HG02571 (cell line): ENCODE measurements around the gene FUZ.
A peak's percentile ranks its signal among the peaks of the same experiment; 100 is the strongest.

ENCODE experiments used
- ATAC-seq: cut with Tn5 transposase; IDR thresholded peaks from one replicate; pipeline ENCODE4 v1.9.1; 2021; ENCODE audit warnings: mild to moderate bottlenecking, moderate library complexity; ENCODE audit not compliant: unreplicated experiment

FUZ gene

DNA sequence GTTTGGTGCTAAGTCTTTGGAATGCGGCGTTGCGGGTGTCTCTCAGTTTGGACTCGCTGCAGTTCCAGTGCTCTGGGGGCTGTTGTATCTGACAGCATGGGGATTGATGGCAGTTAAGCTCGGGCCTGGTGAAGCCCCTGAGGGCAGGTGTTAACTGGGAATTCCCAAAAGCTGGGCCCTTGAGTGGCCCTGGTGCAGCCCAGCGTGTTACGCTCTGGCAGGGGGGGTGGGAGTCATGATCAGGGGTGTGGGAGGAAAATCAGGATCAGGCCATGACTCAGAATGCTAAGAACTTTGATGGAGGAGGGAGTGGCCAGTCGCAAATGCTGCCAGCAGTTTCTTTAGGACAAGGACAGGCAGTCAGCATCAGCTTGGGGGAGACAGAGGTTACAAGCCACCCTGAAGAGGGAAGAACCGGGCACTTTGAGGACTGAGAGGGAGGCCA lies 26.7 kb downstream of the FUZ start:
- ATAC-seq, result no peak

DNA sequence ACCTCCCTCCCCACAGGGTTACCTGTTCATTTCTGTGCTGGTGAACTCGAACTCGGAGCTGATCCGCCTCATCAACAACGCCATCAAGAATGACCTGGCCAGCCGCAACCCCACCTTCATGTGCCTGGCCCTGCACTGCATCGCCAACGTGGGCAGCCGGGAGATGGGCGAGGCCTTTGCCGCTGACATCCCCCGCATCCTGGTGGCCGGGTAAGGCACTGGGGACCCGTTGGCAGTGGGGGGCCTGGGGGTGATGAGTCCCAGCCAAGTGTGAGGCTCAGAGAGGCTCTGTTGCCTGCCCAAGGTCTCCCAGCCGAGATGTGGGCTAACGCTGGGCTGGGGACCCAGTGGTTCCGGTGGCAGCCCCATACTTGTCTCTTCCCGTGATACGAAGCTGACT lies 30.6 kb downstream of the FUZ start:
- no peak for ATAC-seq

DNA sequence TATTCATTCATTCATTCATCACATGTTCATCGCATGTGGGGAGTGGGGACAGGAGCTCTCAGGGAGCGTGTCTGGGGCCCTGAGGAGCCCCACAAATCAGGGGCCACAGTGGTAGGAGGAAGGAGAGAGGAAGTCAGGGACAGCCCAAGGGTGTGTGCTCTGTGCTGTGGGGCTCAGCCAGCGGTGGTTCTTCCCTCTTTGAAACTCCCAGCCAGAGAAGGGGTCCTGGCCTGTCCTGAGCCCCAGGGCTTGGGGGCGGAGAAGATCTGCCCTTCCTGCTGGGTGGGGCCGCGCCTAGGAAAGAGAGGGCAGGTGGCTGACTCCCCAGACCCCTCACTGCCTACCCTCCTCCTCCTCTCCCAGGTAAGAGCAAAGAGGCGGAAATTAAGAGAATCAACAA lies 31.7 kb downstream of the FUZ start:
- ATAC-seq, result no peak

DNA sequence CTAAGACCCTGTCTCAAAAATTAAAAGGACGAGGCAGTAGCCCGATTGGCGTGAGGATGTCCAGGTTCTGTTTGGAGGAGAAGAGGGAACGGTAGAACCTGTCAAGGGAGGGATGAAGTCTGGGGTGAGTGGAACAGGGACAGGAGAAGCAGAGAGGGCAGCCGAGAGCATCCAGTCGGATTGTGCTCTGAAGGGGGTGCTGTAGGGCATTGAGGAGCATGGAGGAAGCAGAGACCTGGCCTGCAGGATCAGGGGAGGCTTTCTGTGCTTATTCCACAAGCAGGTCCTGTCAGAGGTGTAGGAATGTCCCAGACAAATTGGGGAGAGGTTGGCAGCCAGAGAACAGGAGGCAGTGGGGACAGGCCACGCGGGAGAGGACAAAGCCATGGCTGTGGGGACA lies 32.2 kb downstream of the FUZ start:
- ATAC-seq, result no peak

DNA sequence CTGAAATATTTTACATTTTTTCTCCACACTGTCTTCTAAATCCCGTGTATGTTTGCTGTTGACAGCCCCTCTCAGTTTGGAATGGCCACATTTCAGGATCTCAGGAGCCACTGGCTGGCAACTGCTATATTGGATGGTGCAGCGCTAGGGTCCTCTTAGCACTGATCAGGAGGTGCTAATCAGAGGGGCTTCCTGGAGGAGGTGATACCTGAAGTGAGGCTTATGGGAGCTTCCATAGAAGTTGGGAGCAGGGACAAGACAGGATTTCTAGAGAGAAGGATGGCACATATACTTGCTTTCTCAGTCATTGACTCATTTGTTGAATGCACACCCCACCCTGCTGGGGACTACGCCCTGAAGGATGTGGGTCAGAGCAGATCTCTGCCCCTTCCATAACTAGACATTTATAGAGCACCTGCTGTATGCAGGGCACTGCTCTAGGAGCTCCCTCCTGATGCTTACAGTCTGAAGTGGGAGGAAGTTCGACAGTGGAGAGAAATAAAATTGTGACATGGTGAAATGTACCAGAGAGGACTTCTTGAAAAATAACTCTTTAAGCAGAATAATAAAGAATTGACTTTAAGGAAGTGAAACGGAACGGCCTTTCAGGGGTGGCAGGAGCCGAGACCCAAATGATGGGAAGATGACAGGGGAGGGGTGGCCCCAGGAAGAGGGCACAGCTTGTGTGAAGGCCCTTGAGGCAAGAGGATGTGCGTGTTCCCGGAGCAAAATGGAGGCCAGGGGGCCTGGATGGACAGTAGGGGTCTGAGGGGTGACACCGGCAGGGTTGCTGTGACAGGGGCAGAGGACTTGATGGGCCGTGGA lies 33.1 kb downstream of the FUZ start:
- no peak for ATAC-seq

DNA sequence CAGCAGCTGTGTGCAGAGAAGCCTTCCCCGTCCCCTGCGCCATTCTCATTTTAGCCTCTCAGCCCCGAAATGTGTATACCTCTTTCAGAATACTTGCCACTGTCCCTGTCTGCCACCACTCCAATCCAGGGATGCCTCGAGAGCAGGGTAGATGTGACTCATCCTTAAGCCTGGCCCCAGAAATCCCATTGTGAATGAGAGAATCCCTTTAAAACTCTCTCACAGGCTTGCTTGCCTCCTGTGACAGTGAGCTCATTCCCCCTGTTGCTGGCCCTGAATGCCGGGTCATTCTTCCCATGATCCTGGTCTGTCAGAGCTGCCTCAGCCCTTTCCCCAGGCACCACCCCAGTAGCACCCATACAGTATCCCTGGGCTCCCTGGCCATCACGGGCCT lies 36.7 kb downstream of the FUZ start:
- ATAC-seq, result no peak

DNA sequence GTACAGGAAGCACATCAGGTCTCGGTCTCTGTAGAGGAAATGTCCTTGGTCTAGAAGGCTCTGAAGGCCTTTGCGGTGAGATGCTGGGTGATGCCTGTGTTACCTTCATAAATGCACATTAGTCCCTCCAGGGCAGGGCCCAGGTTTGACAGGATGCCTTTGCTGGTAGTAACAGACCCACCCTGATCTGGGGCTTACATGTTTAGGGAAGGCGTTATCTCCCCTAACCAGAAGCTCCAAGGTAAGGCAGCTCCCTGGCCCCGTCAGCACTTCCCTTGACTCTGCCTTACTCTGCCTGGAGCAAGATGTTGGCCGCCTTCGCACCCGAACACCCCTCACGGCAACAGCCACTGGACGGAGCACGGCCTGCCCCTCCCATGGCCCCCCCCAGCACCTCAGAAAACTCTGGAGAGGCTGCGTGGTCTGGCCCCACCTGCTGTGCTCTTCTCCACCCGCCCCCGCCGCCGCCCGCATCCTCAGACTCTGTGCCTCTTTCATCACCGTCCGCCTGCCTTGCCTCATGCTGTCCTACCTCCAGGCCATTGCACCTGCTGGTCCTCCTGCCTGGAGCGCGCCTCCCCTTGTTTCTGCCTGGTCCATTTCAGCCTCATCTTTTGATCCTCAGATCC lies 37.2 kb downstream of the FUZ start:
- no peak for ATAC-seq

DNA sequence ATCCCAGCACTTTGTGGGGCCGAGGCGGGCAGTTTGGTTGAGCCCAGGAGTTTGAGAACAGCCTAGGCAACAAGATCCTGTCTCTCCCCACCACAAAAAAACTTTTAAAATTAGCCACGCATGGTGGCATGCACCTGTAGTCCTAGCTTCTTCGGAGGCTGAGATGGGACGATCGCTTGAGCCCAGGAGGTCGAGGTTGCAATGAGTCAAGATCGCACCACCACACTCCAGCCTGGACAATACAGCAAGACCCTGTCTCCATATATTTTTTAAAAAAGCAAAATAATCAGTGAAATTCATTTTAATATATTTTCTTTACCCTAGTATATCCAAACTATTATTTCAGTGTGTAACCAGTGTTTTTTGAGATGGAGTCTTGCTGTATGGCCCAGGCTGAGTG lies 38.1 kb downstream of the FUZ start:
- no peak for ATAC-seq

DNA sequence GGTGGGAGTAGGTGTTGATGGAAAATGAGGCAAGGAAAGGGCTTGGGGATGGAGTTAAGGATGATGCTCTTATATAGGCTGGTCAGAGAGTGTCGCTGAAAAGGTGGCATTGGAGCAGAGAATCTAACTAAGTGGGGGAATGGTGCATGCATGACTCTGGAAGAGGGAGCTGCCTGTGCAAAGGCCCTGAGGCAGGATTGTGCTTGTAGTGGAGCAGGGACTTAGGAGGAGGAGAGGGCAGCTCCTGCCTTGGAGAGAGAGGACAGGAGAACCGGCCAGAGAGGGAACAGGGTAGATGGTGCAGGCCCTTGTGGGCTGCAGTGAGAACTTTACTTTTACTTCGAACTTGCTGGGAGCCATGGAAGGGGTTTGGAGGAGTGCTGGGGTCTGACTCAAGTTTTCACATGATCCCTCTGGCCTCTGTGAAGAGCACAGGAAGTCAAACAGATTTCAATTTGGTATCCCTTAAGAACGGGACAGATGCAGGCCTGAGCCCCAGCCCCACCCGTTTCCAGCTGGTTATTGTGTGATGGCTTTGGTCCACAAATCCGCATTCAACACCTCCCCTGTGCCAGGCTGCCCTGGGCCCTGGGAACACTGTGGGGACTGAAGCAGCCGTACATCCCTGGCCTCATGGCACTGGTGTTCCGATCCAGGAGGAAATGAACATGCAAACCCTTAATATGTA lies 39.3 kb downstream of the FUZ start:
- no peak for ATAC-seq

DNA sequence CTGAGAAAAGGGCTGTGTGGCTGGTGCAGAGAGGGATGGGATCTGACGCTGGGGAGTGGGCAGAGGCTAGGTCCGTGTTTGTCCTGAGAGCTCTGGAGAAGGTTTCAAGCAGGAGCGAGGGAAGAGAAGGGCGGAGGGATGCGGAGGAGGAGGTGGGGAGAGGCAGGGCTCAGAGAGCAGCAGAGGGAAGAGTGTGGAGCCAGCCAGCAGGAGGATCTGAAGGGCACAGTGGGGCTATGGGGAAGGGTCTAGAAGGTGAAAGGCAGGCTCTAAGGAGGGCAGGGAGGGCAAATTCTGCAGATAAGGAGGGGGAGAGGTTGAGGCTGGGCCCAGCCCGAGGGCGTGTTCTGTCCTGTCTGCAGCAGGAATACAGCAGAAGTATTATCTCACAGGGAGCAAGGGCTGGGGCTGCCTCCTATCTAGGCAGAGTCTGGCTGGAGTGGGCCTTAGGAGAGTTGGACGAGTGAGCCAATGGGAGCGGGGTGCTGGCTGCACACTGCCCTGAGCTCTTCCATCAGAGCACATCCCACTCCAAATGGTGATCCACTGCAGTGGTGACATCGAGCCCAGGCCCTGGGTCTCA lies 40.2 kb downstream of the FUZ start:
- ATAC-seq, result no peak

DNA sequence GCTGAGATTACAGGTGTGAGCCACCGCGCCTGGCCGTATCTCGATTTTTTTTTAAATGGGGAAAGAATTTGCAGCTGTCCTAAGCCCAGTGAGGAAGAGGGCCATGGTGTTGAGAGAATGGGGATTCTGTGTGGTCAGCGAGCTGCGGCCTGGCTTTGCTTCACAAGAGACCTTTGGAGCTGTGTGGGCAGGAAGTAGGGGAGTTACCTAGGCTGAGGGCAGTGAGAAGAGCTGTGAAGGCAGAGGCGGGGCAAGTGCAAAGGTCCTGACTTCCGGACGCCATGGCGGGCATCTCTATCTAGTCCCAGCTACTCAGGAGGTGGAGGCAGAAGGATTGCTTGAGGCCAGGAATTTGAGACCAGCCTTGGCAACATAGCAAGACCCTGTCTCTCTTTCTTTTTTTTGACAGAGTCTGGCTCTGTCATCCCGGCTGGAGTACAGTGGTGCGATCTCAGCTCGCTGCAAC lies 41.4 kb downstream of the FUZ start:
- no peak for ATAC-seq

DNA sequence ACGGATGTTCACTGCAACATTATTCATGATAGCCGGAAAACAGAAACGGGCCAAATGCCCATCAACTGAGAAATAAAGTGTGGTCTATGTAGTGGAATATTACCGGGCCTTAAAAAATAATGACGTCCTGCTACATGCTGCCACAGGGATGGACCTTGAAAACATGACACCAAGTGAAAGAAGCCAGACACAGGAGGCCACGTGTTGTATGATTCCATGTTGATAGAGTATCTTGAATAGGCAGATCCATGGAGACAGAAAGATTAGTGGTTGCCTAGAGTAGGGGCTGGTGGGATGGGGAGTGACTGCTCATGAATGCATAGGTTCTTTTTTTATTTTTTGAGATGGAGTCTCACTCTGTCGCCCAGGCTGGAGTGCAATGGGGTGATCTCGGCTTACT lies 42.6 kb downstream of the FUZ start:
- ATAC-seq, result no peak

DNA sequence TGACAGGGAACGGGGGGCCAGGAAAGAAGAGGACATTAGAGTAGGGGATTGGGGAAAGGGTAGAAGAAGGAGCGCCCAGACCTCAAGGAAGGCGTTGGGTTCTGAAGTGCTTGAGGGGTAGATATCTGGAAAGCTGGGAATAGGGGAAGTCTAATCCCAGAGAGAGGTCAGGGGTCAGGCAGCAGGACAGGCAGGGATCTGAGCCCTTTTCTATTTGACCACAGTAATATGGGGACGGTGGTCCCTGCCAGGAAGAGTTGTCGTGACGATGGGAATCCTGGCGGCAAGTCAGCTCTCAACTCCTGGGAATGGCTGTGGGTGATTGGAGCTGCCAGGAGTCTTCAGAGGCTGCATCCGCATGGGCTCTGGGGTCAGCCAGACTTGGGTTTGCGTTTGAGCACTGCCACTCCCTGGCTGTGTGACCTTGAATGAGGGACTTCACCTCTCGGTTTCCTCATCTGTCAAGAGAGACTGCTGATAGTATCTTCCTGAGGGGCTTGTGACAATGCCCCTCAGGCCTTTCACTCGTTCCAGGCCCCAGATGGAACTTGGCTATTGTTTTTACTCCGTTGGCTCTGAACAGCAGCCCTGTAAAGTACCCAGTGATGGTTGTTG lies 45.0 kb downstream of the FUZ start:
- no peak for ATAC-seq

DNA sequence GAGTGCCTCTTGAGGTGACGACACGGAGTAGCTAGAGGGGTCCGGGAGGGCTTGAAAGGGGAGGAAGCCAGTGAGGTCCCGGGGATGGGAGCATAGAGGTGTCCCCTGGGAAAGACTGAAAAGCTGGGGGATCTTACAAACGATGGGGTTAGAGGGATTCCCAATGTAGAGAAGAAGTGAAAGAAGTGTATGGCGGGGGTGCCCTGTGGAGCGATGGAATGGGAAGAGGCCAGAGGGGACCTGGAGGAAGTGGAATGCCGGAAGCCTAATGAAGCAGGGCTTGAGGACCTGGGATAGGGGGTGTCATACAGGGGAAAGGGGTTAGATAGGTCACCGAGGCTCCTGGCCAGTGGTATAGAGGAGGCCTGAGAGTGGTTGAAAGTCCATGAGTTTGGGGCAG lies 45.7 kb downstream of the FUZ start:
- no peak for ATAC-seq

DNA sequence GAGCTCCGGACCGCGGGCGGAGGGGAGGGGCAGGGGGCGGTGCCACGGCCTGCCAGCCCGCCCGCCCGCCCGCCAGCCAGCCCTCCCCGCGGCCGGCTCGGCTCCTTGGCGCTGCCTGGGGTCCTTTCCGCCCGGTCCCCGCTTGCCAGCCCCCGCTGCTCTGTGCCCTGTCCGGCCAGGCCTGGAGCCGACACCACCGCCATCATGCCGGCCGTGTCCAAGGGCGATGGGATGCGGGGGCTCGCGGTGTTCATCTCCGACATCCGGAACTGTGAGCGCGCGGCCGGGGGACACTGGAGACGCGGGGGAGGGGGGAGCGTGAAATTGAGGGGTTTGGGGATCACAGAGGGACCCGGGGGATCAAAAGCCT lies 46.2 kb downstream of the FUZ start, which contains the start of gene AP2A1:
AP2A1 (plus strand) TSS at position 72 of the 370 bp plus-strand sequence; CDS start at position 205, 133 bp downstream.
- ATAC-seq, result no peak

DNA sequence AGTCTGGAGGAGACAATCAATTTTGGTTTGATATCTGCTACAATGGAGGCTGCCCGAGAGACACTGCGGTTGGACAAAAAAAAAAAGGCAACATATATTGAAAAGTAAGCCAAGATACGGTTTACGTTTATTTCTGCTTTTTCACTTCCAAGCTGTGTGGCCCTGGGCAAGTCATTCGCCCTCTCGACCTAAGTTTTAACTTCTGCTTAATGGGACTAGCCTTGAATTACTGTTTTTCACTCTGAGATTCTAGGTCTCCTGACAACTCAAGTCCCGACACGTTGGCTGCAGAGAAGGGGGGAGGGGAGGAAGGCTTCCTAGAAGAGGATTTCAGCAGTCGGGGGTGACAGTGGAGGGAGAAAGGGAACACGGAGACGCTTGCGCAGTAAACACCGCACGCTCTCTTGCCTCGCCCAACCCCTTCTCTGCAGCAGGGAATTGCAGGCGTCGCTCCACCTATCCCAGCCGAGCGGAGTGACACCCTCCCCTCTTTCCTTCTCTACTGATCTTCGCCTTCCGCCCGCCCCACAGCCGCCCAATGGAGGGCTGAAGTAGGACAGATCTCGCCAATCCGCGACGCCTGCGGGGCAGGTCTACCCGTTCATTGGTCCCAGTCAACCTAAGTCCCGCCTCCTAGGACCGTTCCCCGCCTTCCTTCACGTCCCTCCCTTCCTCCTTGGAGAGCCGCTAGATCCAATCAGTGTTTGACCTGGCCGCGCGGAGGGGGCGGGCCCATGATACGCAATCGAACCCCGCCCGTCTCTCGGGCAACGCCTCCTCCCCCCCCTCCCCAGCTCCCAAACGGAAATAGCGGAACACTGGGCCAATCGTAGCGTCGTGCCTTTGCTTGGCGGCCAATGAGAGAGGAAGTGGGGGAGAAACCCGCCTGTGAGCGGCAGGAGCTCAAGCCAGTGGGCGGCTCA lies 46.8 kb downstream of the FUZ start:
- peak; percentile 91 for ATAC-seq

DNA sequence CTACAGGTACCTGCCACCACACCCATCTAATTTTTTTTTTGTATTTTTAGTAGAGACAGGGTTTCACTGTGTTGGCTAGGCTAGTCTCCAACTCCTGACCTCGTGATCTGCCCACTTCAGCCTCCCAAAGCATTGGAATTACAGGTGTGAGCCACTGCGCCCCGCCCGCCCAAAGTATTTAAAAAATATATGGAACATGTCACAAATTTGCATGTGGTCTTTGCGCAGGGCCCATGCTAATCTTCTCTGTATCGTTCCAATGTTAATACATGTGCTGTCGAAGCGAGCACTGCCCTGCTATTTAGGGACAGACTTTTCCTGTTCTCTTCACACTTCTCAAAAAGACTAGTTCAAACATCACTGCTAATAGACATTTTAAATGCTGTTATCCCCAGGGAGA lies 48.8 kb downstream of the FUZ start:
- no peak for ATAC-seq

DNA sequence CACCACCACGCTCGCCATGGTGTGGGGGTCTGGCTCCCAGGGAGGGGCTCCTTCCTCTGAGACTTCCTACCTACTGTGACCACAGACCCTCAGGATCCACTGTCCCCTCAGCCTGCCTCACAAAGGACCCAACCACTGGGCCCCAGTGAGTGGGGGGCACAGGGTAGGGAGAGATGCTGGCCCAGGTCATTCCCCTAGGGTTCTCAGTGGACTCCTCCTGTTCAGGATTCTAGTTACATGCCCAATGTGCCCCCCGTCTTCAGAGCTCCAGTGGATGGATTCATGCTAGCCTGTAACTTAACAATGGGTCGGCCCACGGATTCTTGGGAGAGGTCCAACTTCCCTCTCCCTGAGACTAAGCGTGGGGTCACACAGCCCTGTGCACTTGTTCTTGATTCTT lies 49.9 kb downstream of the FUZ start, which contains the start of gene TSKS:
TSKS (minus strand) TSS at position 77 of the 400 bp plus-strand sequence; CDS start at position 18, 59 bp downstream.
- no peak for ATAC-seq

DNA sequence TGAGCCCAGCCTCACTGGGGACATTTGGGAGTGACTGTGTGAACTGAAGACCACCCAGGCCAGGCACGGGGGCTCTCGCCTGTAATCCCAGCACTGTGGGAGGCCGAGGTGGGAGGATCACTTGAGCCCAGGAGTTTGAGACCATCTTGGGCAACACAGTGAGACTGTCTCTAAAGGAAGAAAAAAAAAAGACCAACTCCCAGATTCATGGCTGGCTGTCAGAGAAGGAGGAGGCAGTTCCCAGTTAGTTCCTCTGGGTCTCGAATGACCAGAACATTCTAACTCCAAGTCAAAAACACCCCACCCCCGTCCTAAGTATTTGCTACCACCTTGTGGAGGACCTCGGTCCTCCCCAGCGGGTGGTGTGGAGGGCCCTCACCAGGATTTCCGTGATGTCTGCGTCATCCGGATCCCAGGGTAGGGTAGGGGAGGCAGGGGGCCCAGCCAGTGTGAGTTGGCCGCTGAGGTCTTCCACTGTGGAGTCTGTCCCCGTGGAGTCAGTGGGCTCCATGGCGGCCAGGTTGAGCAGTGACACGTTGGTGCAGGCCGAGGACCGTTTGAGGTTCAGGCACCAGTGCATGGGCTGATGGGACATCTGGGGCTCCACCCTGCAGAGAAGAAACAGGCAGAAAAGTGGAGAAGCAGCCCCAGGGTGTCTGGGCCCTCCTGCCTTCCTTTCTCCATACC lies 51.3 kb downstream of the FUZ start:
- no peak for ATAC-seq
